DND-41 (cell line): ENCODE measurements around the gene SLC5A9.

Experiments used
- EZH2 ChIP-seq: IDR thresholded peaks from 3 replicates; pipeline ENCODE4 v1.6.1; 2012; ENCODE audit warnings: borderline replicate concordance, low read depth, mild to moderate bottlenecking, moderate library complexity, low read length, inconsistent platforms; ENCODE audit not compliant: severe bottlenecking
- TF ChIP-seq, protein P1 (sequence below): IDR thresholded peaks from 2 replicates; pipeline ENCODE4 v1.5.1; 2012; ENCODE audit warnings: borderline replicate concordance, low read length, moderate library complexity, mild to moderate bottlenecking; ENCODE audit not compliant: poor library complexity, severe bottlenecking; ENCODE audit errors: extremely low read depth

DNA sequence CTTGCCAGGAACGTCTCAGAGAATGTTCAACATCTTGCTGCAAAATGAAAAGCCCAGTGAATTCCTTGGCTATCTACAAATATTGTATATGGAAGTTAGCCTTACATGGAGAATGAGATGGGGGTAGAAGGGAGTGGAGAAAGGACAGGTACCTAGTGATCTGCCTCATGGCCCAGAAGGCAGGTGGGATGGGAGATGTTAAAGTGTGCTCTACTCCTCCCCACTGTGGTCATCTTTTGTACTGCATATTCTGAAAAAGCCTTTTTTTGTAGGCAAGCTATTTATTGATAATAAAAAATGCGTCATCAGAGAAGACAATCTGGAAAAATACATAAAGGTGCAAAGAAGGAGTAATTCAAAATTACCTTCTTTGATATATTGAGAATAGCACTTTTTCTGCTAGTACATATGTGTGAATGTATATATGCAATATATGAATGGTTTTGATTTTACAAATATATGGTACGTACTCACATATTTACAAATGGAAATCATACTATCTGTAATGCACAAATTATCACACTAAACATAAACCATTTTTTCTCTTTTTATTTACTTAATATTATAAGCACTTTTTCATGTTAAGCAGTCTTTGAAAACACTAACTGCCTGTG, 19.1 kb upstream of the SLC5A9 start:
- TF ChIP-seq EZH2 = no peak
- TF ChIP-seq, protein P1, sequence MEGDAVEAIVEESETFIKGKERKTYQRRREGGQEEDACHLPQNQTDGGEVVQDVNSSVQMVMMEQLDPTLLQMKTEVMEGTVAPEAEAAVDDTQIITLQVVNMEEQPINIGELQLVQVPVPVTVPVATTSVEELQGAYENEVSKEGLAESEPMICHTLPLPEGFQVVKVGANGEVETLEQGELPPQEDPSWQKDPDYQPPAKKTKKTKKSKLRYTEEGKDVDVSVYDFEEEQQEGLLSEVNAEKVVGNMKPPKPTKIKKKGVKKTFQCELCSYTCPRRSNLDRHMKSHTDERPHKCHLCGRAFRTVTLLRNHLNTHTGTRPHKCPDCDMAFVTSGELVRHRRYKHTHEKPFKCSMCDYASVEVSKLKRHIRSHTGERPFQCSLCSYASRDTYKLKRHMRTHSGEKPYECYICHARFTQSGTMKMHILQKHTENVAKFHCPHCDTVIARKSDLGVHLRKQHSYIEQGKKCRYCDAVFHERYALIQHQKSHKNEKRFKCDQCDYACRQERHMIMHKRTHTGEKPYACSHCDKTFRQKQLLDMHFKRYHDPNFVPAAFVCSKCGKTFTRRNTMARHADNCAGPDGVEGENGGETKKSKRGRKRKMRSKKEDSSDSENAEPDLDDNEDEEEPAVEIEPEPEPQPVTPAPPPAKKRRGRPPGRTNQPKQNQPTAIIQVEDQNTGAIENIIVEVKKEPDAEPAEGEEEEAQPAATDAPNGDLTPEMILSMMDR = peak; percentile 70
